ENCODE measurements around the gene POLA1.
A peak's percentile ranks its signal among the peaks of the same experiment; 100 is the strongest.
"Not testable (repeated sequence)": the region's sequence is repeated elsewhere in the genome, so short reads cannot be mapped to it uniquely, and the experiment has no call there.

Gene POLA1, protein sequence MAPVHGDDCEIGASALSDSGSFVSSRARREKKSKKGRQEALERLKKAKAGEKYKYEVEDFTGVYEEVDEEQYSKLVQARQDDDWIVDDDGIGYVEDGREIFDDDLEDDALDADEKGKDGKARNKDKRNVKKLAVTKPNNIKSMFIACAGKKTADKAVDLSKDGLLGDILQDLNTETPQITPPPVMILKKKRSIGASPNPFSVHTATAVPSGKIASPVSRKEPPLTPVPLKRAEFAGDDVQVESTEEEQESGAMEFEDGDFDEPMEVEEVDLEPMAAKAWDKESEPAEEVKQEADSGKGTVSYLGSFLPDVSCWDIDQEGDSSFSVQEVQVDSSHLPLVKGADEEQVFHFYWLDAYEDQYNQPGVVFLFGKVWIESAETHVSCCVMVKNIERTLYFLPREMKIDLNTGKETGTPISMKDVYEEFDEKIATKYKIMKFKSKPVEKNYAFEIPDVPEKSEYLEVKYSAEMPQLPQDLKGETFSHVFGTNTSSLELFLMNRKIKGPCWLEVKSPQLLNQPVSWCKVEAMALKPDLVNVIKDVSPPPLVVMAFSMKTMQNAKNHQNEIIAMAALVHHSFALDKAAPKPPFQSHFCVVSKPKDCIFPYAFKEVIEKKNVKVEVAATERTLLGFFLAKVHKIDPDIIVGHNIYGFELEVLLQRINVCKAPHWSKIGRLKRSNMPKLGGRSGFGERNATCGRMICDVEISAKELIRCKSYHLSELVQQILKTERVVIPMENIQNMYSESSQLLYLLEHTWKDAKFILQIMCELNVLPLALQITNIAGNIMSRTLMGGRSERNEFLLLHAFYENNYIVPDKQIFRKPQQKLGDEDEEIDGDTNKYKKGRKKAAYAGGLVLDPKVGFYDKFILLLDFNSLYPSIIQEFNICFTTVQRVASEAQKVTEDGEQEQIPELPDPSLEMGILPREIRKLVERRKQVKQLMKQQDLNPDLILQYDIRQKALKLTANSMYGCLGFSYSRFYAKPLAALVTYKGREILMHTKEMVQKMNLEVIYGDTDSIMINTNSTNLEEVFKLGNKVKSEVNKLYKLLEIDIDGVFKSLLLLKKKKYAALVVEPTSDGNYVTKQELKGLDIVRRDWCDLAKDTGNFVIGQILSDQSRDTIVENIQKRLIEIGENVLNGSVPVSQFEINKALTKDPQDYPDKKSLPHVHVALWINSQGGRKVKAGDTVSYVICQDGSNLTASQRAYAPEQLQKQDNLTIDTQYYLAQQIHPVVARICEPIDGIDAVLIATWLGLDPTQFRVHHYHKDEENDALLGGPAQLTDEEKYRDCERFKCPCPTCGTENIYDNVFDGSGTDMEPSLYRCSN (N-terminal part only)
- 25.9 to 99.1 (median 40.1) reads per million in 3 experiments for total RNA-seq

DNA sequence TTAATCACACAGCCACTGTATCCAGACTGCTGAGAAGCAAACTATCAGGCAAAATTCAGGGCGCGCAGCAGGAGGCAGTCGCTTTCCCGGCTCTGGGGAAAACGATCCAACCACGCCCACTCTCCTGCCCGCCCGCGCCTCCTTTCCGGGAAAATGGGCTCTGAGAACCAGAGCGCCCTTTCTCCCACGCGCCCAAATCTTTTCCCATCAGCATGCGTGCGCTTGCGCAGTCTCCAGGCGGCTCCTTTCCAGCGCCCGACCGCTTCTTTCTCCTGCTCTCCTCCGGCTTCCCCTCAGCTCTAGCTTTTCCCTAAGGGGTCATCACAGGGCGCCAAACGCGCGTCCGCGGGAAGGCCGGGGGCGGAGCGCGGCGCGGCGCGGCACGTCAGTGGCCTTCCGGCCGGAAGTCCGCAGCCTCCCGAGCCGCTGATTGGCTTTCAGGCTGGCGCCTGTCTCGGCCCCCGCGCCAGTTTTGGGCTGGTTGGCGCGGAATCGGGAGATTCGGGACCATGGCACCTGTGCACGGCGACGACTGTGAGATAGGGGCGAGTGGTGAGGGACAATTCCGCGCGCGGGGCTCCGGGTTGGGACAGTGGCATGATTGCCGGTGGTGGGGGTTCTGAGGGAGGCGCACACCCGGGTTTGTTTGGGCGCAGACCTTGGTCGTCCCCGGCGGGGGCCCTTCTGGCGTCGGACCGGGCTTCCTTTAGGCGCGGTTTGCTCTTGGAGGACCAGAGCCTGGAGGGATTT is at the start of gene POLA1:
Gene POLA1 (plus strand): TSS at position 466 of the 750 bp plus-strand sequence. CDS start 44 bp downstream, at position 510.
- DNase-seq: peak; percentile 57

DNA sequence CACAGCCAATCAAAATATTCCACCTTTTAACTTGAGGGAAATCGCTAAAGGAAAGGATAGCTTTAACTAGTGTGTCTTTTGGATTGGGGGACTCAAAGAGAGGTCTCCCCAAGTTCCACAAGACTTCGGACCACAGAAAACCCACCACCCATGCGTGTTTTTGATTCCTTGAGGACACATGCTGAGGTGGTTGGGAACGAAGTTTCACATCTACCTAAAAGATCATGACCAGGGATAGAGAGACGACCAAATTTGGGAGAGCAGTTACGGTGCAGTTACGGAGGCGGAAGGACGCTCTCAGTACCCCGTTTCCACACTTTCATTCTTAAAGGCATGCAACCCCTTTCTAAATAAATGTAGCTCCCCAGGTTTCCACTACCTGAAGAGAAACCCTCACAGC is 47.7 kb upstream of the POLA1 start:
- DNase-seq: no peak

DNA sequence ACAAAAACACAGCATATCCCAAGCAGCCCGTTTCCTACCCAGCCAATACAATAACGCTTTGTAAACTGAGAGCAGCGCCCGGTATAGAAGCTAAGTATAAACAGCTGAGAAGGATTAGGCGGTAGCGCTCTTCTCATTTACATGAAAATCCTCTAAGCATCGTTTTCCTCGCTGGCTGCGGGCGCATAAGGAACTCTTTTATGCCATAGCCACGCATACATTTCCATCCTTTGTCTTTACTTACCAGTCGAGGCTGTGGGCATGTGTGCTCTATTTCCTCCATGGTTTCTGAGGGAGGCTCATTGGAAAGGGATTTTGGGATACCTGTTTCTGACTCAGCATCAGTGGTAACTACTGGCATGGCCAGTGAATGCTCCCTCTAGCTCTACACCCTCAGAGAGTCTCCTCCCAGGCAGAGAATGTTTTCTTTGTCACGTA is 47.0 kb upstream of the POLA1 start:
- DNase-seq: no peak

DNA sequence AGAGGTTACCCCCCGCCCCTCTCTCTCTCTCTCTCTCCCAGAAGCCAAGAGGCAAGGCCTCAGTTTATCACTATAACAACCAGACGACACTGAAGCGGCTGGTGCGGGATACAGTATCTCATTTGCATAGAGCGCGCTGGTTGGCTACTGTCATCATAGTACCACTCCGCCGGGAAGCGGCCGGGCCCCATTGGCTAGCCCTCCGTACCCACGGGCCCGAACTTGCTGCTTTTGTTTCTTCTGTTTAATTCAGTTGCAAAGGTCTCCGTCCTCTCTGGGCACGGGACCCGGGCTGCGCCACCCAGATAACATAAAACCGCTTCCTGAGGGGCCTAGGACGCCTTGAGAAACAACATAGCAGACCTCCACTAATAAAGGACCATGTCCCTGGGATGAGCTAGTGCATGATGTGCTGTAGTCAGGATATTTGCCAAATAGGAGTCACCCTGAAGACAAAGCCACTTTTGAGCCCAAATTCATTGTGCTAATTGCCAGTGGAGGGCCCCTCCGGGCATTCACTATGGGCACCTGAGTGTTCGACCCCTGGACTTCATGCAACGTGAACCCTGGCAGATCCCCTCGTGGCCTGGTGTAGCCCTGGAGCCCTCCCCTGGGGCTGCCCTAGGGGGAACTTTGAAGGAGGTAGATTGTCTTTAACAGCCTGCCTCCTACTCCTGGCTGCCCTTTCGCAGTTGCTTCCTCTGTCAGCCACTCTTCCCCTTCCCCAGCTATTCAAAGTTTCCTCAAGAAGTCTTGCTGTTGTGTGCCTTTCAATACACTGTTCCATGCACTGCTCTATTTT is 46.3 kb upstream of the POLA1 start, which contains the start of gene PCYT1B:
Gene PCYT1B (minus strand): TSS at position 91 of the 802 bp plus-strand sequence. CDS start 242 bp downstream, outside the sequence.
- peak; percentile 53 for DNase-seq

DNA sequence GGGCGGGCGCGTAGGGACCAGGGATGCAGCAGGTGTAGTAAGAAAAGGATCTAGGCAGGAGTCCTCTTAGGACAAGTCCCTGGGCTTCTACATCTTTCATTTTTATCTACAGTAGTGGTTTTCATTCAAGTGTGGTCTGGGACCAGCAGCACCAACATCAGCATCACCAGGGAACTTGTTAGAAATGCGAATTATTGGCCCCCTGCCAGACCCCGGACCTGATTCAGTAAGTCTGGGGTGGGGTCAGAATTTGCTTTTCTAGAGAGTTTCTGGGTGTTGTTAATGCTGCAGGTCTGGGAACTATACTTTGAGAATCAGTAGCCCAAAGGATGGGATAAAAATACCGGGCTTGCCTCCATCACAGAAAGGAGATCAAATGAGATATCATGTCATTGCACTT is 45.2 kb upstream of the POLA1 start:
- no peak for DNase-seq

DNA sequence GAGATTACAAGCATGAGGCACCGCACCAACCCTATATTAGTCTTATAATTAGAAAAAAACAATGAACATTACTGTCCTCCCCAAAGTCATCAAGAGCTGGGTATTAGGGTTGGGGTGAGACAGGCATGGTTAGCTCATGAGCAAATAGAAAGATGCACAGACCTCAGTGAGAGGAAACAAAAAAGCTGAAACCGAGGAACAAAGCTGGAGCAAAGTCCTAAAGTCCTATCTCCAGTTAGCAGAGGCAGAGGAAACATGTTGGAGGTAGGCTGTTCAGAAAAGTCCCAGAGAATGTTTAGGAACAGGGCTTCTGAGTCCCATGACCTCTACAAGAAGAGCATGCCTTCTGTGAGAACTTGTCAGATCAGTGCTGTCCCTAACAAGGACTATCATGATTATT is 41.9 kb upstream of the POLA1 start:
- no peak for DNase-seq

DNA sequence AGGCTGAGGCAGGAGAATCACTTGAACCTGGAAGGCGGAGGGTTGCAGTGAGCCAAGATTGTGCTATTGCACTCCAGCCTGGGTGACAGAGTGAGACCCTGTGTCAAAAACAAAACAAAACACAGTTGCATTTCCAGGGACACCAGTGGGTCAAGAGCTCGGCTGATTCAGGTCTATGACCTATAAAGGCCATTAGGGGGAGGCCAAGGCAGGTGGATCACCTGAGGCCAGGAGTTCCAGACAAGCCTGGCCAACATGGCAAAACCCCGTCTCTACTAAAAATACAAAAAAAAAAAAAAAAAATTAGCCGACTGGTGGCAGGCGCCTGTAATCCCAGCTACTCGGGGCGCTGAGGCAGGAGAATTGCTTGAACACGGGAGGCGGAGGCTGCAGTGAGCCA is 38.0 kb upstream of the POLA1 start:
- not testable (repeated sequence) for DNase-seq

DNA sequence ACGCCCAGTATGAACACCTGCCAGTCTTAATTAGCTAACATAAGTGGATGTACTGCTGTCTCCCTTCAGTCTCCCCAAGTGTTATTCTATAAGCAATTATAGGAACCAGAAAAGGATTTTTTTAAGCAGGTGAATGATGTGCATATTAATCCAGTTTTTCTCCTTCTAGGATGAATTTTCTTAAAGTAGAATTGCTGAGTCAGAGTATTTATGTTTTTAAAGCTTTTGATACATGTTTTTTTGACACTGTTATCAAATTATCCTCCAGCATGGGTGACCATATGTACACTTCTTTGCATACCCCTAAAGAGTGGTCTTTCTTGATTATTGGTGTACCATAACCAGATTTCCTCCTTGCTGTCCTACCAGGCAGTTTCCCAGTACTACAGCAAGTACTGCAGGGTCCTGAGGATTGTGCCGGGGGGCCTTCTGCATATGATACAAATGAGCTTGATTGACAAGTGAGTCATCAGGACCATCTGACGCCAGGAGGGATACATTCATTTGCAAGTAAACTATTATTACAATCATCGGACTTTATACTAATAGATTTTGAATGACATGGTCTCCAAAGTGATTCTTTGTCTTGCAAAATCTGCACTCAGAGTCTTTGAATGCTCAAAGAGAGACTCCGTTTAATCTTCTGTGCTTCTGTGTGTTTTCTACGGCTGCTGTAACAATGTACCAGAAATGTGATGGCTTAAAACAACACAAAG is 35.9 kb upstream of the POLA1 start:
- no peak for DNase-seq

DNA sequence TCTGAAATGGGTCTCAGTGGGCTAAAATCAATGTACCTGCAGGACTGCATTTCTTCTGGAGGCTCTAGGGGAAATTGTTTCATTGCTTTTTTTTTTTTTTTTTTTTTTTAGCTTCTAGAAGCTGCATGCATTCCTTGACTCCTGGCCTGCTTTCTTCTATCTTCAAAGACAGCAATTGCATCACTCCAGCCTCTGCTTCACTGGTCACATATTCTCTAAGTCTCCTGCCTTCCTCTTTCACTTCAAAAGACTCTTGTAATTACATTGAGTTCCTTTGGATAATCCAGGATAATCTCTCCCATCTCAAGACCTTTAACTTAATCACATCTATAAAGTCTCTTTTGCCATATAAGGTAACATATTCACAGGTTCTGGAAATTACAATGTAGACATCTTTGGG is 35.3 kb upstream of the POLA1 start:
- no peak for DNase-seq

DNA sequence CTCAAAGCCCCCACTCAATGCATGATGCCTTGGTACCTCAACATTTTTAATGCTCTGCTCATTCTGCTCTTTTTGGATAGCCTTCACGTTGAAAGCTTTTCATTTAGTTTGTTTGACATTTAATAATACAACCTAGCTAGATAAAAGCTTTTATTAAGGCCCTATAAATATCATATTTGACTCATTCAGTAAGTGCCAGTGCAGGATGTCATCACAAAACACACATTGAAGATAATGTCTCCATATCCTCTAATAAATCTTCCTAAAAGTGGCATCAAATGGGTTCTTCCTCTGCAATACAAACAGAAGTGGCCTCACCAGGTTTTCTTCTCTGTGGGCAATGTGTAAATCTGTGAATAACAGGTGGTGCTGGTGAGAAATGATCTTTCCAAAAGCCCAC is 34.6 kb upstream of the POLA1 start:
- DNase-seq: no peak

DNA sequence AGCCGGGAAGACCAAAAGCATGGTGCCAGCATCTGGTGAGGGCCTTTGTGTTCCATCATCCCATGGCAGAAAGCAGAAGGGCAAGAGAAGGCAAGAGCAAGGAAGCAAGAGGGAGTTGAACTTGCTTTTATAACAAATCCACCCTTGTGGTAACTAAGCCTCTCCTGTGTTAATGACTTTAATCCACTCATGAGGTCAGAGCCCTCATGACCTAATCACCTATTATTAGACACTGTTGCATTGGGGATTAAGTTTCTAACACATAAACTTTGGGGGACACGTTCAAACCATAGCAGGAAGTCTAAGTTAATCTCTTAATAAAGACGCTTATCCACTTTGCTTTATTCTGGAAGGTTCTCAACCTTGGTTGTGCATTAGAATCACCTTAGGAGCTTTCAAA is 34.1 kb upstream of the POLA1 start:
- no peak for DNase-seq

DNA sequence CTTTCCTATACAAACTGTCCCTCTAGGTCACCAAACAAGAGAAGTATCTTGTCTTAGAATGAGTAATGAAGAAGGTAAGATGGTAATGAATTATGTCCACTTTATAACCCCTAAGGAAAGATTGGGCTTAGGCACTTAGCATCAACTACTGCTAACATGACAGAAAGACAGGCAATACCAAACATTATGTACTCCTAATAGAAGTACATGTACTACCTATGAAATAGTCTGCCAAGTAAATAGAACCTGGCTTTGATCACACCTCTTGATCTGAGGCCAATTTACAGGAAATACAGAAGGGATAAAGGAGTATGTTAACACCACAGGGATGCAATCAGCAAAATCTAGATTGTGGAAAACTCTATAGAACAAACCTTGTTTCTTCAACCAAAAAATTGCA is 32.4 kb upstream of the POLA1 start:
- DNase-seq: no peak

DNA sequence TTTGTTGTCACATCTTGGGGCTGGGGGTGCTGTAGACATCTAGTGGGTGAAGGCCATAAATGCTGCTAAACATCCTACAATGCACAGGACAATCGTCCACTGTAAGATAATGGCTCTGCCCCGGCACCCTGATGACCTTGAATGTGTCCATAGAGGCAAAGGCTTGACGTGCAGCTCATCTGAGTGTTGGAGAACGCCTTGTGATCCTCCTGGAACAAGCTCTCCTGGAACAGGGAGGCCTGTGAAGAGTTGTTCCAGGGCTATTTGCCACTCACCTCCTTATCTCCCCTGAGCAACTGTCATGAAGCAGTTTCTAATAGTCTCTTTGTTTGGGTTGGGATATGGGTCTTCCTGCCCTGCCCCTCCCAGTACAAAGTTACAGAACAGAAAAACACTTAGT is 31.4 kb upstream of the POLA1 start:
- DNase-seq: no peak

DNA sequence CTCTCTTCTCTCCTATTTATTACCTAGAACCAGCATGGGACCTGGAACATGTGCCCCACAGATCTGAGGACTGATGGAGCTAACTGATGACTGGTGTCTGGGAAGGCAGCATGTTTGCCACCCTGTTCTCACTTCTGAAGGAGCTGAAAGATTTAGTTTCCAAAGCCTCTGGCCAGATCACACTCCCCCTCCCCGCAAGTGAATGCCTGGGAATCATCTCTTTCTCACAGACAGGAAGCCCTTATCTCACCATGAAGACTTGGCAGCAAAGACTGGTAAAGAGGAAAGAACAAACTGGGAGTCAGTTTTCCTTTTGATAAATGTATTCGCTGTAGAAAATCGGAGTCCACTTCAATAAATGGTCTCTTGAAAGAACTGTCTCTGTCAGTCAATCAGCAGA is 25.6 kb upstream of the POLA1 start:
- DNase-seq: no peak

DNA sequence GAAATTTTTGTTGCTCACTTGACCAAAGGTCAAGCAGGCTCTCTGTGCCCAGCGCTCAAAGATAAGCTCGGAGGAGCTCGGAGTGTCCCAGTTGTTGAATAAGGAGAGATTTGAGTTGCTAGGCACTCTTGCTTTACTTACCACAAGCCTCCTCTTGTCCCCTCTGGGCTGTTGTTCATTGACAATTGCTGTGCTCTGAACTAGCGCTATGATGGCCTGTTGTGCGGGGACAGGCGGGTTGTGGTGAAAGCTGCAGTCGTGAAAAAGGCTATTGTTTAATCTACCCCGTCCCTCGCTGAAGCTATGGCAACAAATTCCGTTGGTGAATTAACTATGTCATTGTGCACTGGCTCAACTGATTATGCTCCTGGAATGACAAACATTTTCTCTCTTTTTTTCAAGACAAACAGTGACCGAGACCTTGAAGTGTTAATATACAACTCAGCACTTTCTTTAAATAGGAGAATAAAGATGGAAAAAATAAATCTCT is 21.0 kb upstream of the POLA1 start:
- DNase-seq: no peak

DNA sequence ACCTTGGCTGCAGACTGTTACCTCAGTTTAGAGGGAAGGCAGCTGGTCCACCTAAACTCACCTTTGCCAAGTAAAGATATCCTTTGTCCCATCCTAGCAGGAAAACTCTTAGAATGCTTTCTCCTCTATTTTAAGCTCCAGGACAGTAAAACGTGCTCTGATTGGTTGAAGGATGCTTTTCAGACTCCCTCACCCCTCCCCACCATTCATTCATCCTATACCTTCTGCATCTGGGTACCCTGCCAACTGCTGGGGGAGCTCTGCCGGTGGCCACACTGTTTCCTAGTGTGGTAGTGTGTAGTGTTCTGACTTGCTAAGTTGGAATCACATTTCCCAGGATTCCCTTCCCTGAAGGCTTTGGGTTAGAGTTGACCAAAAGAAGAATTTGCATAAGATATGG is 20.3 kb upstream of the POLA1 start:
- DNase-seq: no peak

DNA sequence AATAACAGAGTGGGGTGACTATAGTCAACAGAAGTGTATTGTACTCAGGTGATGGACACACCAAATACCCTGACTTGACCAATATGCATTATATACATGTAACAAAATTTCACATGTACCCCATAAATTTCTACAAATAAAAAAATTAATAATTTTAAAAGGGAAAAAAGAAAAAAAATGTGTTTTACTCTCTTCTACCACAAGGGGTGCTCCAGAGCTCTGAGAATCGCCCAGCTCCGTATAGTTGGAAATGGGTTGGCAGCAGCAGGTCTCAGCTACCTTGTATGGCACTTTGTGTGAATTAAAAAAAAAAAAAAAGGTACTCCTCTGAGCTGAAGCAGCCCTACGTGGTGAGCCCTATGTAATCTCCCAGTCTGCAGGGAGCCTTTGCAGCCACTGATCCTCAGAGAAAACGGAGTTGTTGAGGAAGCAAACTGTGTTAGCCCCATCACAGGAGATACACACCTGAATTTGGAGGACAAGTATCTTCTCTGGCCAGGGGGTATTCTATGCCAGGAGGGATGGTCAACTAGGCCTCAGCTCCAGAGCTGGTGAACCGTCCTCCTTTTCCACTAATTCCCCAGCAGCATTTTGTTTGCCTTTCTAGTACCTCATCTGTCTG is 17.2 kb upstream of the POLA1 start:
- DNase-seq: no peak

DNA sequence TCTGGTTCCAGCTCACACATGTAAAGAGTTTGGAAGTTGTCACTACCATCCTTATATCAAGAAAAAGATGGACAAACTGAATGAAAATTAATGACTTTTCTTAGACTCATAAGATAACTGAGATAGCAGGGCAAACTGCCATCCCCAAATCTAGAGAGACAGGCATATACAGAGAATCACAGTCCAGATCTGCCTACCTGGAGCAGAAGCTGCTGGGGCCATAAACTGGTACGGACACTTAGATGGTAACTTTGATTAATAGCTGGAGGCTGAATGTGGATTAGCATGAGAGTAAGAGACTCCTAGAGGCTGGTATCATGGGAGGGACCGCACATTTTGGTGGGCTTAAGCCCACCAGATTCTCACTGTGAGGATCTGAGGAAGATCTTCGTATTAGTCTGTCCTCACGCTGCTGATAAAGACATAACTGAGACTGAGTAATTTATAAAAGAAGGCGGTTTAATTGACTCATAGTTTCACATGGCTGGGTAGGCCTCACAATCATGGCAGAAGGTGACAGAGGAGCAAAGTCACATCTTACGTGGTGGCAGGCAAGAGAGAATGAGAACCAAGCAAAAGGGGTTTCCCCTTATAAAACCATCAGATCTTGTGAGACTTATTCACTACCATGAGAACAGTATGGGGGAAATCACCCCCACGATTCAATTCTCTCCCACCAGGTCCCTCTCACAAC is 10.8 kb upstream of the POLA1 start:
- no peak for DNase-seq

DNA sequence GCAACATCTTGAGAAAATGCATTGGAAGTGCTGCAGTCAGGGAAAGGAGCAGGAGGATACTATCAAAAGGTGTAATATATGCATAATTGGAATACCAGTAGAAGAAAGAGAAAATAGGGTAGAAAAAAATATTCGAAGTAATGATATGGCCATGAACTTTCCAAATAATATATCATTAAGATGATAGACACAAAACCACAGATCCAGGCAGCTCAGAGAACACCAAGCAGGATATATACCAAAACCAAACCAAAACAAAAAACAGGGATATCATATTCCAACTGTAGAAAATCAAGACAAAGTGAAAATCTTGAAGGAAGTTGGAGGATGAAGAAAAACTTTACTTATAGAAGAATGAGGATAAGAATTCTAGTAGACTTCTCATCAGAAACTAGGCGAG is 9.7 kb upstream of the POLA1 start:
- DNase-seq: no peak

Measured in central memory CD4-positive, alpha-beta T cell (primary cell).